NOMO-1 treated with dmso at 0.1 percent for 144 hours (cell line): Measurements from ENCODE around the gene ZNF470.

Experiments used
- DNase-seq: peaks from one replicate; lab custom pipeline; 2025; ENCODE audit not compliant: unreplicated experiment; lab: John Stamatoyannopoulos, UW

ZNF470 gene

DNA sequence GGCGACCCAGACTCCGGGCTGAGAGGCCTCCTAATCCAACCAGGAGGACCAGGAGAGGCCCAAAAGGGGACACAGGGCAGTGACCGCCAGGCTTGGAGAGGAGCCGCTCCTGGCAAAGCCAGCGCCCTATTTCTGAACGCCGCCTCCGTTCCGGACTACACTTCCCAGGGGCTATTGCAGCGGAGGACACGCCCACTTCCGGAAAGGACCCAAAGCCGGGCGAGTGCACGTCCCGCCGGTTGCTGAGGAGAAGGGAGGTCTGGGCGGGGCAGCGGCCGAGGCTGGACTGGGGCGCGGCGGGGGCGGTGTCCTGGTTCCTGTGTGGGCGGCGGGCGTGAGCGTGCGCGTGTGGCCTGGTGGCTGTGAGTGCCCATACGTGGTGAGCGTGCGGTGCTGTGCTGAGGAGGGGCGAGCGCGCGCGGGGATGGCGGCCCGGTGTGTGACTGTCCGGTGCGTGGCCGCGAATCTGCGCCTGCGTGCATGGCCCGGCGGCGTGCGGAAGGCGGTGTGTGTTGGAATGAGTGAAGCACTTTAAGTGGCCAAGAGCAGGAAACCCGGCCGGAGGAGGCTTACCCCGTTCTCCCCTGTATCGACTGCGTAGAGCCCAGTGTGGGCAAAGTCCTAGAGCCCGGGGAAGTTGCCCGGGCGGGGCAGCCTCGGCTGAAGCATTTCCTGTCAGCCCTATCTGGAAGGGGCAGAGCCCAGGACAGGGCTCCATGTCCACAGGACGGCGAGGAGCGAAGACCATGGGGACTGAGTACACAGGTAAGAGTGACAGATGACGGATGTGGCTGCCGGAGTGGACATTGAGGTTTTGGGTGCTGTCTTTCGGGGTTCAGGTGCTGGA lies at the start of gene ZNF470:
ZNF470 (plus strand) TSS at position 195 of the 847 bp plus-strand sequence. CDS start 2,844 bp downstream, outside the sequence.
- DNase-seq = peak; percentile 69

DNA sequence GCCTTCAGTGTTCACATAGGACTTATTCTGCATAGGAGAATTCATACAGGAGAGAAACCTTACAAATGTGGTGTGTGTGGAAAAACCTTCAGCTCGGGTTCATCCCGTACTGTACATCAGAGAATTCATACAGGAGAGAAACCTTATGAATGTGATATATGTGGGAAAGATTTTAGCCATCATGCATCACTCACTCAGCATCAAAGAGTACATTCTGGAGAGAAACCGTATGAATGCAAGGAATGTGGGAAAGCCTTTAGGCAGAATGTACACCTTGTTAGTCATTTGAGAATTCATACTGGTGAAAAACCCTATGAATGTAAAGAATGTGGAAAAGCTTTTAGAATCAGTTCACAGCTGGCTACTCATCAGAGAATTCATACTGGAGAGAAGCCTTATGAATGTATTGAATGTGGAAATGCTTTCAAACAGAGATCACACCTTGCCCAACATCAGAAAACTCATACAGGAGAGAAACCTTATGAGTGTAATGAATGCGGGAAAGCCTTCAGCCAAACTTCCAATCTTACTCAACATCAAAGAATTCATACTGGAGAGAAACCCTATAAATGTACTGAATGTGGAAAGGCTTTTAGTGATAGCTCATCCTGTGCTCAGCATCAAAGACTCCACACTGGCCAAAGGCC lies 41.9 kb upstream of the ZNF470 start:
- no peak for DNase-seq

DNA sequence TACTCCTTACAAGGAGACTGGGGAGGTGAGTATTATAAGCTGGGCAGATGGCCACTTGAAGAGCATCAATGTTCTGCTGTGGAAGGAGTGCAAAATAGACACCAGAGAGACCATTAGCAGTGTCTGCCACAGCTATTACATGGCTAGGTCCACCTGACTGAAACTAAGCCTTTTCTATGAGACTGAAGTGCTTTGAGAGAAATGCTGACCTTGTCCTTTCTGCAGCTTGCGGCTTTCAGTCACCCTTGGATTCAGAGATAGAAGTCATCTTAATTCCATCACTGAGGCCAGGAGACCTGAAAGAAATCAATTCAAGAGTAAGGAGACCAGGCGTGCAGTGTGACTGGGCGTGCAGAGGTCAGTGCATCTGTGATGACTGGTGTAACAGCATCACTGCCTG lies 29.8 kb upstream of the ZNF470 start:
- DNase-seq = no peak

DNA sequence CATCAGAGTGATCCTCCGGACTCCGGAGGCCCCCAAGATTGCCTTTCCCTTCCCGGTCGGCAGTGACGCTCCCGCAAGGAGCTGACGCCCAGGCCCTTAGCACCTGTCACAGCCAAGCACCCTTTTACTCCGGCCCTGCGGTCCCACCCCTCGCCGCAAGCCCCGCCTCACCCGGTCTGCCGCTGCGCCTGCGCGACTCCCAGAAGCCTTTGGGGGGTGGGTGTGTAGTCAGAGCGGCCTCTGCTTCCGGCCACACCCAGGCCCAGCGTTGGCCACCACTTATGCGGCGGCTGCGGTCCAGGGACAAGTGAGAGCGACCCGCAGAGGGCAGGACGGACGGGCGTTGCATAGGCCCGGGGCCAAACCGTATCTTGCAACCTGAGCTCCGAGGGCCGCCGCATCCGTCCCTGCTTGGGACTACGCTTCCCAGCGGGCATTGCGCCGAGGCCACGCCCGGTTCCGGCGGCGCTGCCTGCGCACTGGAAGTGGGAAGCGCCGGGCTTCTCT lies 29.0 kb upstream of the ZNF470 start:
- DNase-seq = no peak

DNA sequence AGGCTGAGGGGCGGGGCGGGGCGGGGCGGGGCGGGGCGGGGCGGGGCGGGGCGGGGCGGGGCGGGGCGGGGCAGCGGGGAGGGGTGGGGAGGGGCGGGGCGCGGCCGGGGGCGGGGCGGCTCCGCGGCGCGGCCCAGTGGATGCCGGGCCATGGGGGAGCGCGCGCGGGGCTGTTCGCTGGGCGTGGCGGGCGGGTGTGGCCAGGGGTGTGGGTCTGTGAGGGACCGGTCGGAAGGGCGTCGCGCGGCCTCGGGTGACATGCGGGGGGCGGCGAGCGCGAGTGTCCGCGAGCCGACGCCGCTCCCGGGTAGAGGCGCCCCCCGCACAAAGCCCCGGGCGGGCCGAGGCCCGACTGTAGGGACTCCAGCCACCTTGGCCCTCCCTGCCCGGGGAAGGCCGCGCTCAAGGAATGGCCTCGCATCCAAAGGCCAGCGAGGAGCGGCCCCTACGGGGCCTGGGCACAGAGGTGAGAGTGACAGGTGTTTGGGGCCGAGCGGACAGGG lies 28.5 kb upstream of the ZNF470 start, which contains the start of gene ZFP28:
ZFP28 (plus strand) TSS at position 188 of the 503 bp plus-strand sequence; CDS start at position 259, 71 bp downstream.
- DNase-seq = no peak

DNA sequence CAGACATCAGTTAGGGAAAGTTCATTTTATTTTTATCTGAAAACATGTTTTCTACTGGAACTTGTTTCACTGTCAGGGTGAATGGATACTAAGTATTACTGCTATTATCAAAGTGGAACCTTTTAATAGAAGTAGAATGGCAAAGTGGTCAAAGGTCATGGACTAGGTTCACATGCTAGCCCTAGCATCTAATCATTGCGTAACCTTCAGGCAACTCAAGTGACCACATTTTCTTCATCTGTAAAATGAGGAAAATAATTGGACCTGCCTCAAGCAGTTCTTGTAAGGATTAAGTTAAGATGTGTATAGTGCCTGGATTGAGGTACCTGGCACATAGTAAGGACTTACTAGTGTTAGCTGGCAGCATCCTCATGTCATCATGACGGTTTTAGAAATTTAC lies 23.5 kb upstream of the ZNF470 start:
- no peak for DNase-seq

DNA sequence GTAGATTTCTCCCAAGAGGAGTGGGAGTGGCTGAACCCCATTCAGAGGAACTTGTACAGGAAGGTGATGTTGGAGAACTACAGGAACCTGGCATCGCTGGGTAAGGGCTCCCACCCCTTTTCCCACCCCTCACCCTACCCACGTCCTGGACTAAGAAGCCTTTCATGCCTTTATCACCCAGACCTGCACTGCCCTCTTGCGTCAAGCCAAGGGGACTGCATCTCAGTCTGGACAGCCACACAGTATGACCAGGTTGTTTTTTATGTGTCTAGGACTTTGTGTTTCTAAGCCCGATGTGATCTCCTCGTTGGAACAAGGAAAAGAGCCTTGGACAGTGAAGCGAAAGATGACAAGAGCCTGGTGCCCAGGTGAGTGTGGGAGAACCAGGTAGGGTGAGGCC lies 19.7 kb upstream of the ZNF470 start:
- no peak for DNase-seq

DNA sequence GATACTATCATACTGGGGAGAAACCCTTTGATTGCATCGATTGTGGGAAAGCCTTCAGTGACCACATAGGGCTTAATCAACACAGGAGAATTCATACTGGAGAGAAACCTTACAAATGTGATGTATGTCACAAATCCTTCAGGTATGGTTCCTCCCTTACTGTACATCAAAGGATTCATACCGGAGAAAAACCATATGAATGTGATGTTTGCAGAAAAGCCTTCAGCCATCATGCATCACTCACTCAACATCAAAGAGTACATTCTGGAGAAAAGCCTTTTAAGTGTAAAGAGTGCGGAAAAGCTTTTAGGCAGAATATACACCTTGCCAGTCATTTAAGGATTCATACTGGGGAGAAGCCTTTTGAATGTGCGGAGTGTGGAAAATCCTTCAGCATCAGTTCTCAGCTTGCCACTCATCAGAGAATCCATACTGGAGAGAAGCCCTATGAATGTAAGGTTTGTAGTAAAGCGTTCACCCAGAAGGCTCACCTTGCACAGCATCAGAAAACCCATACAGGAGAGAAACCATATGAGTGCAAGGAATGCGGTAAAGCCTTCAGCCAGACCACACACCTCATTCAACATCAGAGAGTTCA lies 12.9 kb upstream of the ZNF470 start:
- DNase-seq = no peak

DNA sequence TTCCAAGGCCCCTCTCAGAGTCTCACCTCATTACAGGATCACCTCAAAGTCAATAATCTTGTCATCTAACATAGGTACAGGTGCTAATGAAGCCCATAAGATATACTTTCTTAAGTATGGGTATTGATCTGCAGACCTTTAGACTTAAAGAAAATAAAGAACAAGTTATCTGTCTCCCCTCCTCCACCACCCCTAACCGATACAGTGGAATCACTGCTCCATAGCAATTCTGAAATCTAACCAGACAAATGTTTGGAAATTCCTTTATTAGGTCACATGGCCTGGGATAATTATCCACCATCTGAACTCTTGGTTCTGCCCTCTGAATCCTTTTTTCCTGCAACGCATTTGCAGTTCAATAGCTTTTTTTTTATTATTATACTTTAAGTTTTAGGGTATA lies 4.5 kb upstream of the ZNF470 start:
- DNase-seq = no peak

DNA sequence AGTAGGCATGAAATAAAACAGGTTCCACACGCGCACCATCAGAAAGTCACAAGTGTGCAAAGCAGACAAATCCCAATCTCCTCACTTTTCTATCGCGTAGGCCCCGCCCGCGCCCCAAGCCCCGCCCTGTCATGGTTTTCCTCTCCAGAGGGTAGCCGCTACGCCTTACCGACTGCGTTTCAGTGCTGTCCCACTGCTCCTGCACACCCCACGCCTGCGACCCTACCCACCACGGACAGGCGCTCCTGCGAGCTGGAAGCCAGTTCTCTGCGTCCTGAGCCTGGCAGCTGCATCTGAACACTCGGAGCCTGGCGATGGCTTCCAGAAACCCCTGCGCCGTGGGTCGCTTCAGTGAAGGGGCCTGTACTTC lies 379 bp upstream of the ZNF470 start:
- DNase-seq = no peak

DNA sequence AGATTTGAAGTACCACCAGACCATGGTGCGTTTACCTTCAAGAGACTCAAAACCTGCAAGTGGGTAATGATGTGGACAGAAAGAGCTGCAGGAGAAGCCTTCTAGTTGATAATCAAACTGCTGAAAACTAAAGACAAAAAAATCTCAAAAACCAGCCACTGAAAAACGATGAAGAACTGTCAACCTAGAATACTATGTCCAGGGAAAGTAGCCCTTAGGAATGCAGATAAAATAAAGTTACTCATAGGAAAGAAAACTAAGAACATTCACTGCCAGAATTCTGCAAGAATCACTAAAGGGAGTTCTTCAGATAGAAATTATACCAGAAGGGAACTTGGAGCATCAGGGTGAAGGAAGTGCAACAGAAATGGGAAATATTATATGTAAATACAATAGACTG lies 5.3 kb downstream of the ZNF470 start:
- DNase-seq = no peak

DNA sequence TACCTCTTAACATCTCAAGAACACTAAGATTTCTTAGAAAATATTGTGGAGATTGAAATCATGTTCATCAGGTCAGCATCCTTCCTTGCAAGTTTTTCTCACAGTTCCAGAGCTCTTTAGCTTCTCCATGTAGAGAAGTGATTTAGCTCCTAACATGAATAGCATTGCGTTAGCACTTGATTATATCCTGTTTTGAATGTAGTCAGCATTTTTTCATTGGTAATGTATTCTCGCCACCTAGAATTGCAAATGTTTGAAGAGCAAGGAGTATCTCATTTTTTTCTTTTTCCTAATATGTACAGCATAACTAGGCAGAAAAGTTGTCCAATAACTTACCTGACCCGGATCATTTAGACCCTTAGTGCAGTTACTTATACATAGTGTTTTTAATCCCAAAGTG lies 6.6 kb downstream of the ZNF470 start:
- DNase-seq = no peak

DNA sequence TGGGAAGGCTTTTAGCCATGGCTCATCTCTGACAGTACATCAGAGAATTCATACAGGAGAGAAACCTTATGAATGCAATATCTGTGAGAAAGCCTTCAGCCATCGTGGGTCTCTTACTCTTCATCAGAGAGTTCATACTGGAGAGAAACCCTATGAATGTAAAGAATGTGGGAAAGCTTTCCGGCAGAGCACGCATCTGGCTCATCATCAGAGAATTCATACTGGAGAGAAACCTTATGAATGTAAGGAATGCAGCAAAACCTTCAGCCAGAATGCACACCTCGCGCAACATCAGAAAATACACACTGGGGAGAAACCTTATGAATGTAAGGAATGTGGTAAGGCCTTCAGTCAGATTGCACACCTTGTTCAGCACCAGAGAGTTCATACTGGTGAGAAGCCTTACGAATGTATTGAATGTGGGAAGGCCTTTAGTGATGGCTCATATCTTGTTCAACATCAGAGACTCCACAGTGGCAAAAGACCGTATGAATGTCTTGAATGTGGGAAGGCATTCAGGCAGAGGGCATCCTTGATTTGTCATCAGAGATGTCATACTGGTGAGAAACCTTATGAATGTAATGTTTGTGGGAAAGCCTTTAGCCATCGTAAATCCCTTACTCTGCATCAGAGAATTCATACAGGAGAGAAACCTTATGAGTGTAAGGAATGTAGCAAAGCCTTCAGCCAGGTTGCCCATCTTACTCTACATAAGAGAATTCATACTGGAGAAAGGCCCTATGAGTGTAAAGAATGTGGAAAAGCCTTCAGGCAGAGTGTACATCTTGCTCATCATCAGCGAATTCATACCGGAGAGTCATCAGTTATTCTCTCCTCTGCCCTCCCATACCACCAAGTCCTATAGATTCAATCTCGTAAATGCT lies 10.7 kb downstream of the ZNF470 start:
- DNase-seq = no peak

DNA sequence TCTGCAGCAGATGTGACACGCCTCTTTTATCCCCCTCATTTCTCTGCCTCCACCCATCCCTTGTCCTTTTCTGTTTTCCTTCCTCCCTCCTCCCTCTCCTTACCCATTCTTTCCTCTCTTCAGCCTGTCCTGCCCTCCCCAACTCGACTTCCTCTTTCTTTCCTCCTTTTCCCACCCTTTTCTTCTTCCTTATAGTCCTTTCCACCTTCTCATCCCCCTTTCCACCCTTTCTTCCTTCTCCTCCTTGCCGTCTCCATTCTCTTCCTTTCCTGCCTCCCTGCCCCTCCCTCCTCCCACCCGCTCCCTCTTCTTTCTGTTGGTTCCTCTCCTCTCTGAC lies 27.1 kb downstream of the ZNF470 start:
- no peak for DNase-seq

DNA sequence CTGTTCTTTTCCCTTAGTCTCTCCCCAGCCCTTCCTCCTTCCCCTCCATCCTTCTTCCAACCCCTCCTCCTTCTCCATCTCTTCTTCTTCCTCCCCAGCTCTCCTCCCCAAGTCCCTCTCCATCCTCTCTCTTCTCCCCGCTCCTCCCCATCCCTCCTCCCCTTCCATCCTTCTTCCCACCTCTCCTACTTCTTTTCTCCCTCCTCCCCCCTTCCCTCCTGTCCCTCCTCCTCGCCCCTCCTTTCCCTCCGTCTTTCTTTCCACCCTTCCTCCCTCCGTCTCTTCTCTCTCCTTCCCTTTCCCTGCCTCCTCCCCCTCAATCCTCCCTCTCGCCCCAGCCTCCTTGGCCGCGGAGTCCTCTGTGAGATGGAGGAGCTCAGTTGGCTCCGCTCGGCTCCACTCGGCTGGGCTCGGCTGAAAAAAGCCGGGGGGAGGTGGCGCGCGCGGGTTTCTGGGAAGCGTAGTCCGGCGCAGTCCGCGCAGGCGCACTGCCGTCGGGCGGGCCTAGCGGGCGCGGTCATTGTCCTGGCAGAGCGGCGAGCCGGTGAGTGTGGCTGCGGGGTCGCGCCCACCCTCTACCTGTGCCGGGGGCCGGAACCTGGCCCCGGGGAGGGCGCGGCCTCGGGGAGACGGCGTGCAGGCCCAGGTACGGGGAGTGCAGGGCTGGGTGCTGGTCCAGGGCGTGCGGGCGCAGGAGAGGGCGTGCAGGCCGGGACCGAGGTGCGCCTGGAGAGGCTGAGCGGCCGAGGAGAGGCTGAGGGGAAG lies 27.7 kb downstream of the ZNF470 start, which contains the start of gene ZNF71:
ZNF71 (plus strand) TSS at position 520 of the 765 bp plus-strand sequence. CDS start 6,257 bp downstream, outside the sequence.
- peak; percentile 50 for DNase-seq

DNA sequence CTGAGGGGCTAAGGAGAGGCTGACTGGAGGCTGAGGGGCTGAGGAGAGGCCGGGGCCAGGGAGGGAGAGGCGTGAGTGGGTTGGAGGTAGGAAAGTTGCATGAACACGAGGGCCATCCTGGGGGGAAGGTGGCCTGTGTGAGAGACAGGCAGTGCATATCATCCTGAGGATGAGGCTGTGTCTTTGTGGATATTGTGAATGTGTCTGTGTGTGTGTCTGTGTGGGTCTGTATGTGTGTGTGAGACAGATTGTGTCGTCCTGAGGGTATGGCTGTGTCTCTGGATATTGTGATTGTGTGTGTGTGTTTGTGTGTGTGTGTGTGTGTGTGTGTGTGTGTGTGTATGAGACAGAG lies 28.3 kb downstream of the ZNF470 start:
- DNase-seq = no peak

DNA sequence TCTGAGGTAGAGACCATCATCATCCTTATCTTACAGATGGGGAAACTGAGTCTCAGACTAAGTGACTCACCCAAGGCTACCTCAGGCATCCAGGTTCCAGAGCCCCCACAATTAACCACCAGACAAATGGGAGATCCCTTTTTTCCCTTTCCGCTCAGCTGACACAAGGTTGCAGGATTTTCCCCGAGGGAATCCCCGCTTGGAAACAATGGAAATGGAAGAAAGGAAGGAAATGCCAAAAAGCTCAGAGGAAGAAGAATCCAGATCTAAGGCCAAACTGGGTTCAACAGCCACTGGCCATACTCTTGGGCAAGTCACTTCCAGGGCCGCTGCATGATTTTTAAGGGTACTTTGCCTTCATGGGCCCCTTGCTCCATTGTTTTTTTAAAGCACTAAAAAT lies 29.4 kb downstream of the ZNF470 start:
- DNase-seq = no peak

DNA sequence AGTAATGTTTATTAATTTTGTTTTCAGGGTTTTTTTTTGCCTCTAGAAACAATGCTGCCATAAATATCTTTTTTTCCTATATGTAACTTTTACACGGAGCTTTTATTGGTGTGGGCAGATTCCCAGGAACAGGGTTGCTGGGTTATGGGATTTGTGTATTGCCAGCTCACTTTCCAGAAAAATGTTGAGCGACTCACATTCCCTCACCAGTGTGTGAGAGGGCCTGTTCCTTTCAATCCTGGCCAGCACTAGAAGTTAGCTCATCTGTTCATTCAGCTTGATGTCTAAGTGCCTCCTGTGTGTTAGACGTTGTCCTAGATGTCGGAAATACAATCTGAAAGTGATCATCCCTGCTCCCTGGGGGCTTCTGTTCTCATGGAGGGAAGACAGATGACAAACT lies 30.4 kb downstream of the ZNF470 start:
- no peak for DNase-seq

DNA sequence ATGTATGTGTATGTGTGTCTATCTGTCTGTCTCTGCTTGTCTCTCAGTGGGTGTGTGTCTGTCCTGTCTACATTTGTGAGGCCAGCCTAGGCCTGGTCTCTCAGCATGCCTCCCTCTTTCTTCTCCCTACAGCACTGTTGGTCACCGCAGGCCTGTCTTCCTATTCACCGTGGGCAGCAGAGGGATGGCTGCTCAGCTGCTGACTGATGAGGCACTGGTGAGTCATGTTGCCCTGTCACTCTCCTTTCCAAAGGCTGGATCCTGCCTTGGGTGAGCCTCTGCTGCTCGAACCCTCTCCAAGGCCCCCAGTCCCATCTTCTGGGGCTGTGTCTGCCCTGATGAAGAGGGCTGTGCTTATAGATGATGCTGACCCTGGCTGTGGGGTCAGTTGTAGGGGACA lies 34.1 kb downstream of the ZNF470 start:
- DNase-seq = no peak

DNA sequence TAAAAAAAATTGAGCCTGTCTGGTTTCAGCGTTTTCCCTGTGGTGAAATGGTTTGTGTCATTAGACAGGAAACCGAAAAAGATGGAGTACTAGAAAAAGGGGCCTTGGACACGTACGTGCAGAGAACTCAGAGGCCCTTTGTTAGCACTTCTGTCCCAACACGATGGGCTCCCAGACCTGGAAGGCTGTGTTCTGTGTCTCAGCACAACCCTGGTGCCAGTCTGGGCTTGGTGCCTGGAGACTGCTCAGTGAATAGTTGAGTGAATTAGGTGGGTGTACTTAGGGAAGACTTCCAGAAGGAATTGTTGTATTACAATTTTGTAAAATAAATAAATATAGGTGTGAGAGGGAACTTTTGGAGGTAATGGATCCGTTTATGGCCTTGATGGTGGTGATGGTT lies 36.6 kb downstream of the ZNF470 start:
- DNase-seq = no peak
